Heart left ventricle (tissue), 16 donors: Measurements from ENCODE around the gene ARMH3. TPM values are rescaled to one million over a fixed set of nuclear protein-coding genes. Genes with fewer than 3 reads are reported as not detected.
A peak's percentile ranks its signal among the peaks of the same experiment; 100 is the strongest.
"Not testable (repeated sequence)": the region's sequence is repeated elsewhere in the genome, so short reads cannot be mapped to it uniquely, and the experiment has no call there.

ENCODE experiments used
- ATAC-seq, 4 donors: fragments of 200-7000 bp; cut with Tn5 transposase; one replicate each; pipeline ENCODE4 v1.9.1; 2020 to 2022; ENCODE audit warnings: moderate library complexity in 4 of 4, mild to moderate bottlenecking in 3 of 4, moderate number of reproducible peaks in 1 of 4
- DNase-seq, 5 donors: peaks; one replicate each; pipeline ENCODE4 v3.0.0-alpha.2; 2020
- H3K27ac ChIP-seq, 12 donors: fragments of 200-600 bp; sonication (generic) in 4 of 12; one replicate each; pipeline versions ENCODE4 v1.5.0 to v1.8.0; 2016 to 2022; ENCODE audit warnings: mild to moderate bottlenecking in 2 of 12
- H3K27me3 ChIP-seq, 9 donors: fragments of 200-600 bp; sonication (generic) in 2 of 9; one replicate each; pipeline versions ENCODE4 v1.5.1 to v1.8.0; 2016 to 2022; ENCODE audit warnings: mild to moderate bottlenecking in 3 of 9
- H3K36me3 ChIP-seq, 9 donors: fragments of 200-600 bp; sonication (generic) in 2 of 9; one replicate each; pipeline versions ENCODE4 v1.5.0 to v1.8.0; 2018 to 2022; ENCODE audit warnings: mild to moderate bottlenecking in 2 of 9
- H3K4me1 ChIP-seq, 12 donors: fragments of 200-600 bp; sonication (generic) in 4 of 12; one replicate each; pipeline versions ENCODE4 v1.5.0 to v1.8.0; 2016 to 2022; ENCODE audit warnings: mild to moderate bottlenecking in 3 of 12
- H3K4me3 ChIP-seq, 12 donors: fragments of 200-600 bp; sonication (generic) in 4 of 12; one replicate each; pipeline versions ENCODE4 v1.5.0 to v1.8.0; 2017 to 2022; ENCODE audit warnings: mild to moderate bottlenecking in 9 of 12, moderate library complexity in 4 of 12
- H3K9me3 ChIP-seq, 12 donors: fragments of 200-600 bp; sonication (generic) in 4 of 12; one replicate each; pipeline versions ENCODE4 v1.5.0 to v1.8.0; 2016 to 2022; ENCODE audit warnings: mild to moderate bottlenecking in 1 of 12
- CTCF ChIP-seq, 12 donors: fragments of 200-600 bp; sonication (generic) in 4 of 12; IDR thresholded peaks; one replicate each; pipeline versions ENCODE4 v1.5.0 to v1.8.0; 2018 to 2022; ENCODE audit warnings: antibody characterized with exemption in 12 of 12, mild to moderate bottlenecking in 5 of 12
- POLR2A ChIP-seq, 2 donors: fragments of 450-650 bp; IDR thresholded peaks; one replicate each; pipeline ENCODE4 v1.6.1; 2017; ENCODE audit warnings: antibody characterized with exemption in 2 of 2, mild to moderate bottlenecking in 2 of 2, moderate library complexity in 2 of 2
- WGBS, 4 donors: extraction: QIAGEN DNeasy Blood & Tissue Kit in 2 of 4; methylation state at CpG; one replicate each; pipeline versions ENCODE4 v1.1.5 to v1.1.7; 2013 to 2018; 5-methylcytosine and 5-hydroxymethylcytosine counted together
- intact Hi-C, 10 donors: fragments of 100-400 bp; cut with DNase I; formaldehyde crosslinking; loops; one replicate each; pipeline versions ENCODE4 v1.11.1 to v1.14.2; 2022
- polyA plus RNA-seq, 2 donors: library from polyadenylated mRNA; stranded (reverse); fragments of 200-250 nt; gene quantifications; one replicate each; pipeline ENCODE4 v1.2.3, GENCODE V29; 2013
- total RNA-seq, 9 donors: library from RNA; depleted of rRNA in 2 of 9; stranded (reverse); fragments of >200 nt in 2 of 9; fragmentation: NEBNext Ultra II Directional in 3 of 9; extraction: Animal tissue kit (Norgen Biotek cat#: 25700) in 3 of 9; gene quantifications; one replicate each; pipeline versions ENCODE4 v1.1.0 to v1.2.4, GENCODE V29; 2016 to 2023
- donor health status: ischemic (EF 13 %, LVEDD 7.1; RV severe dilation, severe dysfunction).
- donor health status: healthy with polysubstance abuse.
- donor health status: DM: no; HTN: yes; CAD: no.
- donor health status: DM: no; HTN: no; CAD: no.
- donor health status: ischemic (EF 25% LVEDD 6.9; RV normal size, moderate dysfunction).
- donor health status: ischemic (EF 25% LVEDD 5.7; RV mildly dilated, moderate dysfunction).
- donor health status: healthy.
- donor health status: DM: yes; HTN: yes; CAD: no.
- donor health status: ischemic (EF 35%, LVEDD 5.7; RV mildly dilated, moderate dysfunction).
- donor health status: nonischemic (EF 11% LVEDD 7.7; RV severe dilation, severe dysfunction).
- donor health status: DM: yes; HTN: yes; CAD: no.
- donor health status: PGD.
- donor health status: ischemic (EF 29% LVEDD 5.4; RV normal size, mild dysfunction).
- donor health status: nonischemic (EF 23%, LVEDD 6.1; RV moderate dilation, normal function).

The ARMH3 gene
- total and polyA plus RNA-seq, 11 donors: 28.5 to 84.2 (median 43.9) TPM

GRCh38 chr10:101993221-101993620 lies 62.8 kb downstream of the ARMH3 start:
- Histone ChIP-seq H3K4me3 (no peak overlapping the region), H3K27ac (no peak overlapping the region), H3K9me3 (no peaks in the 10 kb centered on the region), H3K36me3 (peaks cover 0 to 98% (median 89%) of the 10 kb centered on the region in 9 donors), H3K4me1 (peaks cover 0 to 8% (median 4%) of the 10 kb centered on the region in 12 donors), H3K27me3 (no peaks in the 10 kb centered on the region)
- intact Hi-C loops: no loop called here
- no peak for DNase-seq
- no peak for ATAC-seq
- TF ChIP-seq POLR2A (IDR thresholded peaks at IDR 0.05): no peak
- no peak for TF ChIP-seq CTCF (IDR thresholded peaks at IDR 0.05)
- whole genome bisulfite sequencing, 4 donors: 94 to 96% (median 96%) methylated on average over 4 of the region's 4 CpGs

- intact Hi-C loops: loop anchor here in 1 of 10 donors (5.0 kb wide), 1 partner anchor 100 kb away; no protein-coding TSS in a partner anchor
- Histone ChIP-seq H3K9me3 (no peaks in the 10 kb centered on the region), H3K27ac (no peak overlapping the region), H3K36me3 (peaks cover 0 to 82% (median 70%) of the 10 kb centered on the region in 9 donors), H3K4me1 (peaks cover 0 to 22% (median 12%) of the 10 kb centered on the region in 12 donors), H3K4me3 (no peak overlapping the region), H3K27me3 (no peaks in the 10 kb centered on the region)
- whole genome bisulfite sequencing, 4 donors: 58 to 92% (median 81%) methylated on average over 3 of the region's 3 CpGs
- no peak for DNase-seq
- ATAC-seq: no peak
- TF ChIP-seq POLR2A (IDR thresholded peaks at IDR 0.05) (no peak), CTCF (IDR thresholded peaks at IDR 0.05) (no peak)
Measured at GRCh38 chr10:101987136-101987535, 68.8 kb downstream of the ARMH3 start.

DNA sequence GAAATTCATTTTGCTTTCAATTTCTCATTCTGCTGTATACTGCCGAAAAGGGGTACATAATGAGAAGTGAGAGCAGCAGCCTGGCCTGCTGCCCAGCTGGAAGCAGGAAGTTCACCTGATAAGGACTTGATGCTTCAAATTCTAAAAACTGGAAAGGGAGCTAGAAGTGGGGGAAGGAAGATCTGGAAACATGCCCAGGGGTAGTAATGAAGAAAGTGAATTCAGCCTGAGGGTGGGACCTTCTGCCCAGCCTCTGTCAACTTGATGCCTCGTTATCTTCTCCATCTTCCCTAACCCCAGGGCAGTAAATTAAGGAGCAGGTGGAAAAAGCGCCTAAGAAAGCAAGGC lies 69.4 kb downstream of the ARMH3 start:
- WGBS, 4 donors: 25 to 43% (median 36%) methylated on average over 3 of the region's 3 CpGs
- Histone ChIP-seq H3K4me1 (peaks cover 0 to 22% (median 12%) of the 10 kb centered on the region in 12 donors), H3K36me3 (peaks cover 0 to 79% (median 66%) of the 10 kb centered on the region in 9 donors), H3K27me3 (no peaks in the 10 kb centered on the region), H3K4me3 (no peak overlapping the region), H3K27ac (peak overlapping the region in 2 of 12 donors; percentile 32 to 72), H3K9me3 (no peaks in the 10 kb centered on the region)
- TF ChIP-seq CTCF (IDR thresholded peaks at IDR 0.05) (no peak), POLR2A (IDR thresholded peaks at IDR 0.05) (no peak)
- peak in 1 of 4 donors; percentile 70 for ATAC-seq
- intact Hi-C loops: loop anchor here in 1 of 10 donors (5.0 kb wide), 1 partner anchor 99 kb away; no protein-coding TSS in a partner anchor
- peak in 4 of 5 donors; percentile 26 to 56 (median 41) for DNase-seq

DNA sequence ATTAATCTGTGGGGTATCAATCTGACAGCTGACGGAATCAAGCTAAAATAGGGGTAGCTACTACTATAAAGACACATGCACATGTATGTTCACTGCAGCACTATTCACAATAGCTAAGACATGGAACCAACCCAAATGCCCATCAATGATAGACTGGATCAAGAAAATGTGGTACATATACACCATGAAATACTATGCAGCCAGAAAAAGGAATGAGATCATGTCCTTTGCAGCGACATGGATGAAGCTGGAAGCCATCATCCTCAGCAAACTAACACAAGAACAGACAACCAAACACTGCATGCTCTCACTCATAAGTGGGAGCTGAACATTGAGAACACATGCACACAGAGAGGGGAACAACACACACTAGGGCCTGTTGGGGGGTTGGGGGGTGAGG lies 75.3 kb downstream of the ARMH3 start:
- intact Hi-C loops, H3K27me3 ChIP-seq, H3K27ac ChIP-seq, H3K9me3 ChIP-seq, DNase-seq, ATAC-seq, H3K4me3 ChIP-seq: not testable (repeated sequence)
- 98 to 99% (median 99%) methylated on average over 2 of the region's 2 CpGs for WGBS, 4 donors
- Histone ChIP-seq H3K36me3 (peaks cover 0 to 63% (median 32%) of the 10 kb centered on the region in 9 donors), H3K4me1 (peaks cover 0 to 10% (median 0%) of the 10 kb centered on the region in 12 donors)
